ENCODE measurements around the gene MAST4.

DNA sequence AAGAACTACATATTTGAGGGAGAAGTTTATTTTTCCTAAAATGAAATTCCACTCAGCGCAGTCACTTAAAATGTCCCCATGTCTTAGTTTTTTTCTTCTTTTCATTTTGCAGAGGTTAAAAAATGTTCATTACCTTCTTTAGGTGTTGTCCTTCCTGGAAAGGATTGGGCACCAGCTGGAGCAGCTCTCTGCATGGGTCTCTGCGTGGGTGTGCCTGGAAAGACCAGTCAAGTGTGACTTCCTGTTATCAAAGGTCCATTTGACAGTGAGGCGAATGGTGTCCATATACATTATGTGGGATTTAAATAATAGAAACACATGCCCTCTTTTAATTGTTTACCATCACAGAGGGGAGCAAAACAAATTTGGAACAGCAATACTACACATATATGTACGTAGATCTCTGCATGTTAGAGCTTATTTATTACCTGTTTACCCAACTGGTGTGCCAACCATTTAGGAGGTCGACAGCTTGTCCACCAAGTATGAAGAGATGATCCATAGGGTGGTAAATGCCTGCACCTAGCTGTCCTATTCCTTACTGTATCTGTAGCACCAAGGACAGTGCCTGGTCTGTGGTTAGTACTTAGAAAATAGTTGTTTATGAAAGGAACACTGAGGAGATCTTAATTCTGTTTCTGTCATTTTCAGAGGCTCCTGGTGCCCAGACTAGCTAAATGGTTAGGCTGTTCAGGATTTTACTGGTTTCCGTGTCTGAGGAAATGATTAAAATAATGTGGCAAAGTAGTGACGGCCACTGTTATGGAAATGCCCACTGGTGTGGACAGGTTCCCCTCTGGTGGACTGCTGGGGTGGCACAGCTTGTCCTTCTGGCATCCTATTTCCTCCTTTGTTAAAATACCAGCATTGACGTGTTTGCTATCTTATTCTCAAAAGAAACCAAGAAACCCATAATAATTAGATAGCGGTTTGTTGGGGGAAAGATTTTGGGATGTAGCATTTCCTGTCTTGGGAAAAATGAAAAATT, 200.4 kb downstream of the MAST4 start:
- TF ChIP-seq POLR2AphosphoS5 (IDR thresholded peaks at IDR 0.05; ENCODE audit: low read depth, low read length) (no peak), POLR2A (IDR thresholded peaks at IDR 0.05; ENCODE audit: low read depth, low read length) (no peak)

All from GM12892 (cell line).